SU-DHL-6 (cell line): ENCODE results near the gene MIER2.

Experiments used
- EZH2phosphoT487 ChIP-seq: fragments of 200-600 bp; sonication (generic), shearing (Covaris generic); conservative IDR thresholded peaks from 2 replicates; pipeline ENCODE4 v1.6.1; 2018; ENCODE audit warnings: mild to moderate bottlenecking, antibody characterized with exemption, low read length, moderate library complexity, mixed read lengths
- TF ChIP-seq, protein P1 (sequence below): fragments of 200-600 bp; sonication (generic); IDR thresholded peaks from one replicate; pipeline ENCODE4 v1.5.1; 2017; ENCODE audit warnings: antibody characterized with exemption, mild to moderate bottlenecking, low read length, moderate library complexity; ENCODE audit not compliant: insufficient read depth, poor library complexity, severe bottlenecking

DNA sequence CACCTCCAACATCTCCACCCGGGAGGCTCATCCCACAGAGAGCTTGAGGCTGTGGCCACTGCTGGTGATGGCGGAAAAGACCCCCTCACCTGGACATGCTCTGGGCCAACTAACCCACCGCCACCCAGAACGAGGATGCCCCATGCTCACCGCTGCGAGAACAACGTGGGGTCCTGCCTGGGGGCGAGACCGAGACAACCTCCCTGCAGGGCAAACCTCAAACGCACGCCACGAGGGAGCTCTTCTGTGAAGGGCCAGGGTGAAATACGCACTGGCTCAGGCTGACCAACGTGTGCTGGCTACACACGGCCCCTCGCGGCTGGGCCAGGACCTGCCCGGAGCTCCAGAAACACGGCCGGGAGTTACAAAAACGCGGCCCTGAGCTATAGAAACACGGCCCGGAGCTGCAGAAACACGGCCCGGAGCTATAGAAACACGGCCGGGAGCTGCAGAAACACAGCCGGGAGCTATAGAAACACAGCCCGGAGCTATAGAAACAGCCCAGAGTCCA, 34.4 kb downstream of the MIER2 start:
- TF ChIP-seq, protein P1, sequence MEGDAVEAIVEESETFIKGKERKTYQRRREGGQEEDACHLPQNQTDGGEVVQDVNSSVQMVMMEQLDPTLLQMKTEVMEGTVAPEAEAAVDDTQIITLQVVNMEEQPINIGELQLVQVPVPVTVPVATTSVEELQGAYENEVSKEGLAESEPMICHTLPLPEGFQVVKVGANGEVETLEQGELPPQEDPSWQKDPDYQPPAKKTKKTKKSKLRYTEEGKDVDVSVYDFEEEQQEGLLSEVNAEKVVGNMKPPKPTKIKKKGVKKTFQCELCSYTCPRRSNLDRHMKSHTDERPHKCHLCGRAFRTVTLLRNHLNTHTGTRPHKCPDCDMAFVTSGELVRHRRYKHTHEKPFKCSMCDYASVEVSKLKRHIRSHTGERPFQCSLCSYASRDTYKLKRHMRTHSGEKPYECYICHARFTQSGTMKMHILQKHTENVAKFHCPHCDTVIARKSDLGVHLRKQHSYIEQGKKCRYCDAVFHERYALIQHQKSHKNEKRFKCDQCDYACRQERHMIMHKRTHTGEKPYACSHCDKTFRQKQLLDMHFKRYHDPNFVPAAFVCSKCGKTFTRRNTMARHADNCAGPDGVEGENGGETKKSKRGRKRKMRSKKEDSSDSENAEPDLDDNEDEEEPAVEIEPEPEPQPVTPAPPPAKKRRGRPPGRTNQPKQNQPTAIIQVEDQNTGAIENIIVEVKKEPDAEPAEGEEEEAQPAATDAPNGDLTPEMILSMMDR, result no peak
- TF ChIP-seq EZH2phosphoT487, result no peak
